GM12875 (cell line): ENCODE measurements around the gene SESN1.
"Not testable (repeated sequence)": the region's sequence is repeated elsewhere in the genome, so short reads cannot be mapped to it uniquely, and the experiment has no call there.

ENCODE experiments used
- H3K4me3 ChIP-seq: one replicate; pipeline ENCODE4 v1.5.1; 2011; ENCODE audit warnings: low read depth, low read length, control low read depth
- CTCF ChIP-seq: IDR thresholded peaks from 2 replicates; pipeline ENCODE4 v1.5.1; 2011; ENCODE audit warnings: low read depth, mild to moderate bottlenecking, control low read depth, inconsistent platforms, low read length, moderate library complexity, borderline replicate concordance; ENCODE audit not compliant: insufficient read depth

SESN1 gene

GRCh38 chr6:109094416-109095035, at the start of gene SESN1:
Gene SESN1 (minus strand): TSS chr6:109094846. CDS start chr6:109094073, 773 bp downstream.
- peak within 1 kb of the TSS; percentile 71 for H3K4me3 ChIP-seq
- TF ChIP-seq CTCF = no peak

GRCh38 chr6:109143191-109143590, 48.5 kb upstream of the SESN1 start:
- TF ChIP-seq CTCF = no peak
- H3K4me3 ChIP-seq = no peak overlapping the region

- not testable (repeated sequence) for H3K4me3 ChIP-seq
These were observed 47.4 kb upstream of the SESN1 start for GRCh38 chr6:109142067-109142466.

- H3K4me3 ChIP-seq = no peak overlapping the region
These were observed 44.5 kb upstream of the SESN1 start for GRCh38 chr6:109139109-109139508.

GRCh38 chr6:109136530-109136929, 41.9 kb upstream of the SESN1 start:
- not testable (repeated sequence) for H3K4me3 ChIP-seq

More at GRCh38 chr6:109139109-109139508, 44.5 kb upstream of the SESN1 start:
- no peak for TF ChIP-seq CTCF

GRCh38 chr6:109136039-109136438, 41.4 kb upstream of the SESN1 start:
- not testable (repeated sequence) for H3K4me3 ChIP-seq

GRCh38 chr6:109135600-109135999, 41.0 kb upstream of the SESN1 start:
- H3K4me3 ChIP-seq = not testable (repeated sequence)

GRCh38 chr6:109130065-109130464, 35.4 kb upstream of the SESN1 start:
- no peak overlapping the region for H3K4me3 ChIP-seq
- TF ChIP-seq CTCF = no peak

- H3K4me3 ChIP-seq = no peak overlapping the region
- TF ChIP-seq CTCF = no peak
These were observed 30.9 kb upstream of the SESN1 start for GRCh38 chr6:109125504-109125903.
